SHP77 treated with DMSO at 0.1 percent for 48 hours (cell line): ENCODE data around the gene MED31.
"Not testable (repeated sequence)": the region's sequence is repeated elsewhere in the genome, so short reads cannot be mapped to it uniquely, and the experiment has no call there.

Experiments
- DNase-seq: peaks from one replicate; lab custom pipeline; 2025; lab: John Stamatoyannopoulos, UW

MED31 gene

DNA sequence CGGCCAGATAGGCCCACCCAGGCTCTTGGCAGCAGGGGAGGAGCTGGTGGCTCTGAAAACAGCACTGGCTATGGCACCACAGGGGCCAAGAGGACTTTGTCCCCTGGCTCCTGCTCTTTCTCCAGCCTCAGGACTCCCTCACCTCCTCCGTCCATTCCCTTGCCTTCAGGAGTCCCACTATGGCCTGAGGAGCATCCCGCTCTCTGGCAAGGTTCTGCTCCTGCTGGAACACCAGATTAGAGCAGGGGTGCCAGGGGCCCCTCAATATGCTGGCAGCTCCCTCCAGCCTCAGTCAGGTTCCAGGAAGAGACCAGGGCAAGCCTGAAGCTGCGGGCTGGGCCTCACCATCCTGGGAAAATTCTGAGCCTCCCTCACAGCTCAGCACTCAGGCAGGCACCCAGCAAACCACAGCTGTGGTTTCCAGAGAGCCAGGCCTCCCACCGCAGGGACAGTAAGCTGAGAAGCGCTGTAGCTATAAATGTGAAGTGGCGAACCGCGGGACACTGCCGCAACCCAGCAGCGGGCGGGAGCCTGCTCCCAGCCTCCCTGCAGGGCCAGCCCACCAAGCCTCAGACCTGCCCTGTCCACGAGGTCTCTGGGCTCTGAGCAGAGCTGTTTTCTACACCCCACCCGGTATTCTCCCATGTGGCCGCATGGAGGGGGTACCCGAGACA, 25.9 kb upstream of the MED31 start:
- no peak for DNase-seq

DNA sequence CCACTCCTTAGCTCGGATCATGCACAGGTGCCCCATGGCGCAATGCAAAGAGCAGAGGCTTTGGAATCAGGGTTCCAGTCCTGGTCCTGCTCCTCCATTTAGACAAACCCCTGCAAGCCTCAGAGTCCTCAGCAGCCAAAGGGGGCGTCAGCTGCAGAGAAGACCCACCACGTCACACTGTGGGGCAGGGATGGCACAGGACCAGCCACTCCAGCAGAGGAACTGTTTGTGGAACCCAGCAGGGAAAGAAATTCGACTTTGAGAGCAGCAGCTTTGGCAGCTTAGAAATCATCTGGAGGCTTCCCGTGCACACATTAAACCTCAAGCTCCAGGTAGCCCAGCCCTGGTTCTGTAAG, 25.4 kb upstream of the MED31 start:
- no peak for DNase-seq

DNA sequence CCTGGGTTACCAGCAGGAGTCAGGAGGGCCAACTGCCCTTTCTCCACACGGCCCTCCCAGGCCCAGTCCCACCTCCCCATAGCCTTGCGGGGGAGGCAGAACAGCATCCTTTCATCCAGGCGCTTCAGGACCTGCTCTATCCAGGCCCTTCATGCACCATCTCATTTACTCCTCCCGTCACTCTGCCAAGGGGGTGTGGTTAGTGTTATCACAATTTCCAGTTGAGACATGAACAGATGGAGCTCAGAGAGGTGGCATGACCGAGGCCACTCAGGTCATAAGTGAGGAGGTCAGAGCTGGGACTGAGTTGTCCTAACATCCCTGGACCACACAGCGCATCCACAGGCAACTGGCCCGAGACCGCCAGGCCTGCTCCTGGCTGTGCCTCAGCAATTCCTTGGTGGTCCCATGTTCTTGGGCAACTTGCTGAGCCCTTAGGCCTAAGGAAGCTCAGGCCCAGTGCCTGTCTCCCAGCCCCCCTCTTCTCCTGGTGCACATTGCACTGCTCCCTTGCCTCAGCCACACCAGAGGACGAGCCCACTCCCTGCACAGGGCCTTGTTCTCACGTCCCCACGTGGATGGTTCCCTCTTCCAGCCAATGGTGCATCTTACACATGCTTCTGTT, 23.9 kb upstream of the MED31 start:
- DNase-seq, result no peak

DNA sequence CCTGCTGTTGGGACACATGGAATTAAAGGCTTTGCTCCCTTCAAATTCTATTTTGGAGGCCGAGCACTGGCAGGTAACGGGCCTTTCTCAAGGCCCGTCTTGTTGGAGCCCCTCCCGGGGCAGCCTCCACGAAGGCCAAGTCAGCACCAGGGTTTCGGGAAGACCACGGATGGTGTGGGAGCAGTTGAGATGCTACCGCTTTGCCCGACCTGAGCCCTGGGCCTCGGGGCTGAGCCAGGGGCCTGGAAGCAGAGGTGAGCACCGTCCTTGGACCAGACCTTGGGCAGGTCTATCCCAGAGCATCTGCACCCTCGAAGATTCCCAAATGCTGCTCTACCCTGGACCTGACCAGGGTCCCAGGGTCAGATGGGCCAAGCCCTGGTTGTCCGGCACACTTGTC, 23.2 kb upstream of the MED31 start:
- DNase-seq, result no peak

DNA sequence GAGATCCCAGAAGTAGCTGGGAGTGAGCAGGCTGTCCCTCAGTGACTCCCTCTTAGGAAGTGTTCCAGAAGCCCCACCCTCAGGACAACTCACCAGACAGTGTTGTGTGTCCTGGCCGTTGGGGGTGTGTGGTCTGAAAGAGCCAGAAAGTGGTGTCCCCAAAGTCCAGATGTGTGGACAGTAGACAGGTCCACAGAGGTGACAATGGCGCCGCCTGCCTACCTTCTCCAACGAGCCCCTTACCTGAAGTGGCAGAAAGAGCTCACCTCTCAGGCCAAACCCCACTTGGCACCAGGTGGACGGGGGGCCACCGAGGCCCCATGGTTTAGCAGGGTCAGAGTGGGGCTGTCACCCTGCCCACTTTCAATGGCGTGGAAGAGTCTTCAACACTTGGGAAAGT, 20.0 kb upstream of the MED31 start:
- no peak for DNase-seq

DNA sequence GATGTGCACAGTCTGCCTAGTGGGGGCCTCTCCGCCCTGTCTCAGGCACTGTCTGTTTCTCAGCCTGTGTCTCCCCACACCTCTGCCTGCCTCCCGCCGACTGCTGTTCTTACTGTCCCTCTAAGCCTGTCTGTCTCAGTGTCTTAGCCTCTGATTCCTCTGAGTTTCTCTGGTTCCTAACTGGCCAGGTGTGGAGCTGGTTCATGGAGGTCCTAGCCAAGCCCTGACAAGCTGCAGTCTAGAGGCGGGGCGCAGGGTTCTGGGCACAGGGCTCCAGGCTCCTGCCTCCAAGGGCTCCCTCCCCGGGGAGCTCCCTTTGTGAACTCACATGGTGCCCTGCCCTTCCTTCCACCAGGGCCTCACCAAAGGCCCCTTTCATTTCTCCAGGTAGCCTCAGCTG, 19.6 kb upstream of the MED31 start:
- no peak for DNase-seq

DNA sequence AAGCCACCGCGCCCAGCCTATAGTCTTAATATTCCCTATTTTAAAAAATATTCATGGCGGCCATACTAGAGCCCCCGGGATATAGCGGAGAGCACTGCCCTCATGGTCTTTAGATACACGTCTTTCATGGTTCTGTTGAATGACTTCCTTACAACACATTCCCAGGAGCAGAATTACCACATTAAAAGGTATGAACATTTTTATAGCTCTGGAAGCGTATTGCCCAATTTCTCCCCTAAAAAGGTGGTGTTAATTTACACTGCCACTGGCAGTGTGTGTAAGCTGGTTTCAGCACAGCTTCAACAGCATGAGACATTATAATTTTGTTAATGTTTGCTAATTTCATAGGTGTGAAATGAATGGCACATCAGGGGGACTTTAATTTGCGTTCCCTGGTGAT, 19.2 kb upstream of the MED31 start:
- DNase-seq, result no peak

DNA sequence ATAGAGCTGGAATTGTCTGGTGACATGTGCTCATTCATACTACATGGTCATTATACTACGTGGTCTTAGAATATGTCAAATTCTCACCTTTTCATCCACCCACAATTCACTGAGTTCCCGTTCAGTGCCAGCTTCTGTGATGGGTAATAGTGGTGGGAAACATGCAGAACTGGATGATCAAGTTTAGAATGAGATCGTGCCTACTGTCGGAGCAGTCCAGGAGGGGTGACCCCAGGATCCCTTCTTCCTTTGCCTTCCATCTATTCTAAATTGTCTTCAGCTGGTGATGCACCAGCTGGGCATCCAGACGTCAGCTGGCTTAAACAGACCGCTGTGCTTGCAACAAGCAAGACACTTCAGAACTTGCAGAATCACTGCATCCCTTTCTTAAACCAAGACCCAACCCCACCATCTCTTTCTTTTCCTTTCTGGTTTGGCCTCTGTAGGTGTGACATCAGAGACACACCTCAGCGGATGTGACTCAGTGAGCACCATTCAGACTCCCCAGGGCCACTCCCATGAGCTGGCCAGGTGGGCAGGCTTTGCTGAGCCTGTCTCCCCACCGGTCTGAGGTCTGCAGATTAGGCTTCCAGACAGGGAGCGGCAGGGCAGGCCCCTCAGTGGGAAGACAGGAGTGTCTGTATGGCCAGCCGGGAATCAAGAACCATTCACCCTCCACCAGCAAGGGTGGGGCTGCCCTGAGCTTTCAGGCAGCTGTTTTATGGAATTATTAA, 18.2 kb upstream of the MED31 start:
- DNase-seq, result no peak

DNA sequence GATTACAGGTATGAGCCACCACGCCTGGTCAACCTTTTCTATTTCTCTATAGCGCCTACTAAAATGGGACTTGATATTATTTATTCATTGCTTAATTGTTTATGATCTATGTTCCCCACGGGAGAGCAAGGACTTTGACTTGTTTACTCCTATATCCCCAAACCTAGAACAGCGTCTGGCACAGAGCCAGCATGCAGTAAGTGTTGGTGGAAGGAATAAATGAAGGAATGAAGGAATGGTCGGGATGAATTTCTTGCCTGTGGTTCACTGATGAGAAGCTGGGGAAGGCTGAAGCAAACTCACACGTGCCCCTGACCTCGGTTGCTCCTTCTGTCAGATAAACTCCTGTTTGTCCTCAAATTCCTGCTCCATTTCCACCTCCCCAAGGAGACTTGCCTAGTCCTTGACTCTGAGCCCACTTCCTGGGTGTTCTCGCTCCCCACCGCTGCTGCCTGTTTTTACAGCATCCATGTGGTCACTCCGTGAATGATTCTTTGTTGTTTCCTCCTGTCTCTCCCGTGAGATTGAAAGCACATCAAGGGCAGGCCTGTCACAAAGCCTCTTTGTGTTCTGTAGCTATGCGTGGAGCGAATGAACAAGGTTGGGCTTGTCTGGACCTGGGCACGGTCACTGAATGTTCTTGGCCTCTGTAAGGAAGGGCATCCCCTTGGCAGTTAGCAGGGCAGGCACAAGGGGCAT, 17.5 kb upstream of the MED31 start:
- DNase-seq, result no peak

DNA sequence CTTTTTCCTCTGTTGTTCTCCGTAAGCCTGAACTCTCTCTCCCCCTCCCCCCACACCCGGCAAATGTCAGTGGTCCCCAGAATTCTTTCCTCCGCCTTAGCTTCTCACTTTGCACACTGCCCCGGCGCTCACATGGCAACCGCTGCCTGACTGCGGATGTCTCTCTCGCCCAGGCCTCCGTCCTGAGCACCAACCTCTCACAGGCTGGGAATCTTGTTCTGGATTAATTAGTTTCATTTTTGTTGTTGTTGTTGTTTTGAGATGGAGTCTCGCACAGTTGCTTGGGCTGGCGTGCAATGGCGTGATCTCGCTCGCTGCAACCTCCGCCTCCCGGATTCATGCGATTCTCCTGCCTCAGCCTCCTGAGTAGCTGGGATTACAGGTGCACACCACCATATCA, 16.8 kb upstream of the MED31 start:
- DNase-seq, result no peak

DNA sequence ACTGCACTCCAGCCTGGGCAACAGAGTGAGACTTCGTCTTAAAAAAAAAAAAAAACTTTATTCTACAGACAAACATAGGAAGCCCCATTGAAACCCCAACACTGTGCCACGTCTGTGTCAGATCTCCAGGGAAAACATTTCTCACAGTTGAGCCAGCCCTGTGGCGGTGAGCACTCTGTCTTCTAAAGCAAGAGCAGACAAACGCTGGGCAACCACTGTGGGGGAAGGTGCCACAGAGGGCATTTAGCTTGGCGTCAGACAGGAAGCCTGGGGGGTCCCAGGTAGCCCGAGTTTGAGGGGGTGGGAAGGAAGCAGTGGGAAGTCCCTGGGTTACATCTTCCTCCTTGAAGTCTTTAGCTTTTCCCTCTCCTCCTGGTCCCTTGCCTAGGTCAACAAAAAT, 16.1 kb upstream of the MED31 start:
- no peak for DNase-seq

DNA sequence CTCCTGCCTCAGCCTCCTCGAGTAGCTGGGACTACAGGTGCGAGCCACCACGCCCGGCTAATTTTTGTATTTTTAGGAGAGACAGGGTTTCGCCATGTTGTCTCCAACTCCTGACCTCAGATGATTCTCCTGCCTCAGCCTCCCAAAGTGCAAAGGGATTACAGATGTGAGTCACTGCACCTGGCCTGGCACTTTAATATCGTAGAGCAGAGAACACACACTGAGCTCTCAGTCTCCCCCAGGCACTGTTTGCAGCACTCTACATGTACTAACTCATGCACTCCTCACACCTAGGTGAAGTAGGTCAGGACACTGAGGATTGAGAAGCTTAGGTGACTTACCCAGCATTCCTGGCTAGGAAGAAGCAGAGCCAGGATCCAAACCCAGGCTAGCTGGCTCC, 15.2 kb upstream of the MED31 start:
- DNase-seq, result no peak

DNA sequence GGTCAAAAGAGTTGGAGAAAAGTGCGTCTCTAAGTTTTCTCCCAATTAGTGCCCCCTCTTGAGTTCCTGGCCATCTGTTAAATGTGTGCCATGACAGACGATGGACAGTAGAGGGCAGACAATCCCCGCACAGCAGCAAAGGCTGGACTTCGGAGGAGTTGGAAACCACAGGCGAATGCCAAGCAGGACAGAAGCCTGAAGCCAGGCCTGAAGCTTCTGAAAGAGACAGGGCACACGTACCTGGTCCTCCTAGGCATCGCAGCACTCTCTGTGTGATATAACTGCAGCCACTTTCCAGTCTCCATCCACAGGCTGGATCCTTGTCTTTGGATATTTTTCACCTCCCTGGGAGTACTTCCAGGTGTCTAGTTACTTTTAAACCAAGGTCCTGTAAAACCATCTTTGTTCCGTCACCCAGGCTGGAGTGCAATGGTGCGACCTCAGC, 14.7 kb upstream of the MED31 start:
- peak; percentile 41 for DNase-seq

DNA sequence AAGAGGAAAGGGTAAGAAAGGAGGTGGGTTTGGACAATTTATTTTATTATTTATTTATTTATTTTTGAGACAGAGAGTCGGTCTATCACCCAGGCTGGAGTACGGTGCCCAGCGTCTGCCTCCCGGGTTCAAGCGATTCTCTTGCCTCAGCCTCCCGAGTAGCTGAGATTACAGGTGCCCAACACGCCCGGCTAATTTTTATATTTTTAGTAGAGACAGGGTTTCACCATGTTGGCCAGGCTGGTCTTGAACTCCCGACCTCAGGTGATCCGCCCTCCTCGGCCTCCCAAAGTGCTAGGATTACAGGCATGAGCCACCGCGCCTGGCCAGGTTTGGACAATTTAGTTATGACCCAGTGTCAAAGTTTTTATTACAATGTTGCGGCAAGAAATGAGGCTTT, 11.8 kb upstream of the MED31 start:
- not testable (repeated sequence) for DNase-seq

DNA sequence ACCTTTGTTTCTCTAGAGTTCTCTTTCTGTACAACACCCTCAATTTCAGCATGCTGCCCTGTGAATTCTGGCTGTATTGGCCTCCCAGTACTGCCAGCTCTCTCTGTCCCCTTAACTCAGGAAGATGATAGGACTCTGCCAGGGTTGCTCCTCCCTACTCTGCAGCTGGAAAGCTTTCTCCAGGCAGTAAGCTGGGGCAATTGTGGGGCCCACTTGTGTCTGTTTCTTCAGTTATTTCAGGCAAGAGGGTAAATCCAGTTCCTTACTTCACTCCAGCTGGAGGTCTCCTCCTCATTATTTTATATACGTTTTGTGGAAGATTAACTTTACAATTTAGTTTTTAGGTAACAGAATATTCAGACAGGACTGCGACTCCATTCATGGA, 10.1 kb upstream of the MED31 start:
- no peak for DNase-seq

DNA sequence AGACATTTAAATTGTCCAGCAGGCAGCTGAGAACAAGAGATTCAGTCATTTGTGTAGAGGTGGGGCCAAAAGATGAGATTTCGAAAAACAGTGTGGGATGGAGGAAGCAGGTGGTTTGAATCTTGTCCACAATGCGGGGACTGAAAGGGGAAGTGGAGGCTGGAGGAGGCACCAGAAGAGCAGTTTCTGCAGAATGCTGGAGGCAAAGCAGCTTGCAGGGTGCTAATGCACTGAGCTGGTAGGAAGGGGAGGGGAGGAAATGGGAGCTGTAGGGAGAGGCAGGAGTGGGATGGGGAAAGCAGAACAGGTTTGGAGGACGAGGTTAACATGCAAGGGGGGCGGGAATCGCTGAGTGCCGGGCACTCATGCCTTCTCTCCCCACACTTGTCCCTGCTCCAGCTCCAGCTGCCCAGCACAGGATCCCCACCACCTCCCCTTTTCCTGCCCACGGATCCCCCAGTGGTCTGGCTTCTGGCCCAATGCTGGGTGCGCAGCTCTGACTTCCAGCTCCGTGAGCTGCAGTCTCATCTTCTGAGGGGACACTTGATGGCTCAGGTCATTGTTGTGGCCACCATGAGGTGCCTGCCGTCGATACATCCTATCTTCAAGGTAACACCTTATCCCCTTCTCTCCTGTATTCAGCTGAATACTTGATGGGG, 9.5 kb upstream of the MED31 start:
- no peak for DNase-seq

DNA sequence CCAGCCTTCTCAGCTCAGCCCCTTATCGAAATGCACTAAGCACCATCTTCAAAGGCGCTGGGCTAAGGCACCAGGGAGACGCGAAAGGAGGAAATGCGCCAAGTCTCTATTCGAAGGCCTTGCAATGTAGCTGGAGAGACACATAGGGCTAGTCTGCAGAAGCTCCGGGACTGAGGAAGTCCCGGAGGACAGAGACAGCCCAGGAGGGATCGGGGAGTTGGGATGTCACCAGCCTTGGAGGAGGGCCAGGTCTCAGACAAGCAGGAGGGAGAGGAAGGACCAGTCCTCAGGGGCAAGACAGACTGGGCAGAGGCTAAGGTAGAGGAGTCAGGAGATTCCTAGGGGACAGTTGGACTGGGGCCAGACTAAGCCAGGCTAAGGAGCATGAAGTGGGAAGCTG, 8.7 kb upstream of the MED31 start:
- no peak for DNase-seq

DNA sequence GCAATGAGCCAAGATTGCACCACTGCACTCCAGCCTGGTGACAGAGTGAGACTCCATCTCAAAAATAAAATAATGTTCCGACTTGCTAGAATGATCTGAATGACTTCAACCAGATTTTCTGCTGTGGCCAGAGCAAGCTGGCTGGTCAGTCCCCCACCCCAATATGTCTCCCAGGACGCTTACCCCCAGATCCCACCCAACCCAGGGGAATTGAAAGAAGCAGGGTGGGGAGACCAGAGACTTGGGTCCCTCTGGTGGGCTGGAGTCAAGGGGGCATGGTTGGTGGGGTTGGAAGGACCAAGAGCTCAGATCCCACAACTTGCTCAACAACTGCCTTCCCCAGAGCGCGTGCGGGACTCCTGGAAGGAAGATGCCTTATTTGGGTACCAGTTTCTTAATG, 7.0 kb upstream of the MED31 start:
- not testable (repeated sequence) for DNase-seq

DNA sequence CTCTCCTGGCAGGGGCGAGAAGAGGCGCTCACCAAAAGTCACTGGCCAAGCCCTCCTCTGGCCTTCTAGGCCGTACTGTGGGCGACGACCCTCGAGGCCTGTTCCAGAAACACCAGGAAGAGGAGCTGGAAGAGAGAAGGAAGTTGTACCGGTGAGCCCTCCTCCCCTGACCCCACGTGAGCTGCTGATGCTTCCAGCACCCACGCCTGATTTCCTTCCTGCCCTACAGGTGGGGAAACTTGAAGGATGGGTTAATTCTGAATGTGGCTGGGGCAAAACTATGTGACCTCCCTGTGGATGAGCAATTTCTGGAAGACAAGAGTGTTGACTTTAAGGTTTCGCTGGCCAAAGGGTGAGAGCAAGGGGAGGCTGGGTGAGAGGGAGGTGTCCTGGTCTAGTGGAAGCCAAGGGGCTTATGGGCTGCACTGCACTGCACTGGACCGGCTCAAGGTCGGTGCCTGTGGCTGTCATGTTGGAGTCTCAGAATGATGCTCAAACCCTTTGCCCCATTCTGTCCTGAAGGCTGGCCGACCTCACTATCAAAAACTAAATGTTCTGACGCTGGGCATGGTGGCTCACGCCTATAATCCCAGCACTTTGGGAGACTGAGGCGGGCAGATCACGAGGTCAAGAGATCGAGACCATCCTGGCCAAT, 6.4 kb upstream of the MED31 start:
- DNase-seq, result no peak

DNA sequence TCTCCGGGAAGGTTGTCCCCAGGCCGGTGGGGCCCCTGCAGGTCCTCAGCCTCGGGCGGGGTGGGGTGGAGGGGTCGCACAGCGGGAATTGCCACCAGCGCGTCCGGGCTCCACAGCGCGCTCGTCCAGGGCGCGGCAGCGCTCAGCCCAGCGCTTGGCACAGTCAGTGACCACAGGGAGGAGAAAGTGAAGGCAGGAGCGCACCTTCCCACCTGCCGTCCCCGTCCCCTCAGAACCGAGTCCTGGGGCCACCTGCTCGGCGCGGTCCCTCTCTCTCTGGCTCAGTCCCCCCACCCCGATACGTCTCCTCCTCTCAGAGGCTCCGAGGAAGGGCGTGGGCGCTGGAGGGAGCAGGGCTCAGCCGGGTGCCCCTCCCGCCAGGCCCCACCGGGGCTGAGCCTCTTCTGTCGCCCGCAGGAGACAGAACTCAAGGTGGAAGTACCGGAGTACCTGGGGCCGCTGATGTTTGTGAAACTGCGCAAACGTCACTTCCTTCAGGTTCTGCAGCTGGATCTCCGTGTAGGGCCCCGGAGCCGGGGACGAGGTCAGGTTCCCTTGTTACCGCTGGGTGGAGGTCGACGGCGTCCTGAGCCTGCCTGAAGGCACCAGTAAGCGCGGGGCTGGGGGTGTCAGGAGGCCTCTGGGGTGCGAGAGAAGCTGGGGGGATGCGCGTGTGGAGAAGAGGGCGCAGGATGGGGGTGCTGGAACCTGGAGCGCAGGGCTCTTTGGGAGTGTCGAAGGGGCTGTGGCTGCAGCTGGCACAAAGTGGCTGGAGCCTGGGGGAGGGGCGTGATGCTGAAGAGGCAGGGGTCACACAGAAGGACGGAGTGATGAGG, 5.6 kb upstream of the MED31 start:
- DNase-seq, result not testable (repeated sequence)
